MG63 (cell line): ENCODE results near the gene CYFIP1. TPM values are rescaled to one million over a fixed set of nuclear protein-coding genes. Genes with fewer than 3 reads are reported as not detected.

Experiments used
- DNase-seq: peaks from one replicate; pipeline ENCODE4 v3.0.0-alpha.2; 2020
- H3K27me3 ChIP-seq: fragments of 250-450 bp; sonication (Bioruptor Pico); 2 replicates; pipeline ENCODE4 v1.5.1; 2020; ENCODE audit warnings: mild to moderate bottlenecking, moderate library complexity
- H3K36me3 ChIP-seq: fragments of 250-450 bp; sonication (Bioruptor Pico); 2 replicates; pipeline ENCODE4 v1.5.1; 2020; ENCODE audit warnings: mild to moderate bottlenecking, moderate library complexity
- H3K4me3 ChIP-seq: fragments of 250-450 bp; sonication (Bioruptor Pico); 2 replicates; pipeline ENCODE4 v1.5.1; 2020; ENCODE audit warnings: mild to moderate bottlenecking, moderate library complexity
- H3K9me3 ChIP-seq: fragments of 250-450 bp; sonication (Bioruptor Pico); 2 replicates; pipeline ENCODE4 v1.5.1; 2020; ENCODE audit warnings: mild to moderate bottlenecking, moderate library complexity
- total RNA-seq: library from RNA; depleted of rRNA; stranded (reverse); fragments of >200 nt; shearing (Covaris generic); gene quantifications from 2 replicates; pipeline ENCODE4 v1.2.3, GENCODE V29; 2014; ENCODE audit warnings: low replicate concordance

Gene CYFIP1
- total RNA-seq, 1 experiment from 2014 or later = 71.9 TPM

- no peak overlapping the region for H3K4me3 ChIP-seq
- H3K36me3 ChIP-seq = peaks cover 7% of the 10 kb centered on the region
- H3K9me3 ChIP-seq = no peaks in the 10 kb centered on the region
- H3K27me3 ChIP-seq = no peaks in the 10 kb centered on the region
- no peak for DNase-seq
These were observed 37.8 kb downstream of the CYFIP1 start for GRCh38 chr15:22942306-22942855.

DNA sequence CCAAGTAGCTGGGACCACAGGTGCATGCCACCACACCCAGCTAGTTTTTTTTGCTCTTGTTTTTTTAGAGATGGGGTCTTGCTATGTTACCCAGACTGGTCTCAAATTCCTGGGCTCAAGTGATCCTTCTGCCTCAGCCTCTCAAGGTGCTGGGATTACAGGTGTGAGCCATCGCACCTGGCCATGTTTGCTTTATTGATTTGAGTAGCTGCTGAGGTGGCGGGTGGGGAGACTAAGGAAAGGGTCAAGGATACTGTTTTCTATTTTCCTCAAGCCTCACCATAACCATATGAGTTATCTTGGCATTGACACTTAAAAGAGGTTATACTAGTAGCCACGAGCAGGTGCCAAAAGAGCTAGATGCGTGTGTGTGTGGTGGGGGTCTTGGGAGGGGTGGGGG lies 39.0 kb downstream of the CYFIP1 start:
- H3K4me3 ChIP-seq = no peak overlapping the region
- no peaks in the 10 kb centered on the region for H3K27me3 ChIP-seq
- H3K36me3 ChIP-seq = peaks cover 11% of the 10 kb centered on the region
- no peaks in the 10 kb centered on the region for H3K9me3 ChIP-seq
- no peak for DNase-seq

- Histone ChIP-seq H3K4me3 (no peak overlapping the region), H3K27me3 (no peaks in the 10 kb centered on the region), H3K36me3 (peaks cover 19% of the 10 kb centered on the region), H3K9me3 (no peaks in the 10 kb centered on the region)
- DNase-seq = no peak
These were observed 40.5 kb downstream of the CYFIP1 start for GRCh38 chr15:22939652-22940061.

DNA sequence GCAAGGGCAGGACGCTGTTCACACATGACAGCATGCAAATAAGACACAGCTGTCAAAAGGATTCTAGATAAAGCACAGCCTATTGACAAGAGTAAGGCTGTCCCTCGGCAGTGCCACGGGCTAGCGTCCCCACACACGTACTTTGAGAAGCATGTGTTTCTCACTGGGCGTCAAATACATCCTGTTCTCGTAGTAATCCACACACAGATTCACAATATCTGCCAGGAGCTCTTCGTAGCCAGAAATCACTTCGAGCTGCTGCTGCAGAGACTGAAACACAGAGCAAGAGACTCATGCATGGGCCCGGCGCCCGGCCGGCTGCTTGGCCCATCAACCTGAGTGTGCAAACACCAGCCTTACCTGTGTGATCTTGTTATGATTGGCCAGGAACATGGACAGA lies 41.1 kb downstream of the CYFIP1 start:
- DNase-seq = no peak
- H3K9me3 ChIP-seq = no peaks in the 10 kb centered on the region
- peaks cover 15% of the 10 kb centered on the region; the same call in 1 of the 2 replicates for H3K36me3 ChIP-seq
- no peak overlapping the region for H3K4me3 ChIP-seq
- no peaks in the 10 kb centered on the region for H3K27me3 ChIP-seq

DNA sequence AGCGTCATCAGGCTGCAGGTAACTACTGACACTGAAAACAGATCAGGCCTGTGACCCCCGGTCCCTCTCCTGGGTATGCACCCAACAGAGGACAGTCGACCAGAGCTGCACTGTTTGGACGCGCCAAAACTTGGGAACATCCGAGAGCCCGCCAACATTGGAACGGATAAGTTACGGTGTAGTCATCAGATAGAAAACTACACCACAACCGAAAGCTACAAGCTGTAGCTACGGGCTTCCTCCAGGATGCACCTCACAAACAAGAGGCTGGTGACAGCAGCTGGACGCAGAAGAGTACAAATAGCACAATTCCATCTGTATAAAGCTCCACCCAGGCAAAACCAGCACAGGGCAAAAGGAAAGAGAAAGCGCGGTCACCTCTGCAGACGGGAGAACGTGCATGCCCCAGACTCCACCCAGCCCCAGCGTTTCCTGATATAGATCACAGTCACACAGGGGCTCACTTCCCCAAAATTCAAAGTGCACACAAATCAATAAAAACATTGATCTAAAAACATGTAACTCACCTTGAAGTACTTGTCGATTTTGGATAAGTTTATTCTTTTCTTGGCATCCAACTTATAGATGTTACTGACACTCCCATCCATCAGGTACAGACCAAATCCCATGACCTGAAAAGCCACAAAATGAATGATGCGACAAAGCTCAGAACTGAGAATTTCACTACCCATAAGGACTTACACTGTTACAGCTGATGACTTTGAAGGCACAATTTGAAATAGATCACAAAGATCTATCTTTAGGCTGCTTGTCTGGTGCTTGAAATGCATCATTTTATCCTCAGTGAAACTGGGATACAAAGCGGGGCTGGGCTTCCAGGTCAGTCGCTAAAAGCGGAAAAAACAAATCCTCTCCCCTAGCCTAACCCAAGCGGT lies 43.3 kb downstream of the CYFIP1 start:
- Histone ChIP-seq H3K4me3 (no peak overlapping the region), H3K27me3 (no peaks in the 10 kb centered on the region), H3K9me3 (no peaks in the 10 kb centered on the region), H3K36me3 (peaks cover 16% of the 10 kb centered on the region)
- DNase-seq = no peak

- Histone ChIP-seq H3K9me3 (no peaks in the 10 kb centered on the region), H3K36me3 (peaks cover 17% of the 10 kb centered on the region), H3K4me3 (no peak overlapping the region), H3K27me3 (no peaks in the 10 kb centered on the region)
- DNase-seq = no peak
These were observed 46.5 kb downstream of the CYFIP1 start for GRCh38 chr15:22933641-22934061.

GRCh38 chr15:22931784-22932536 lies 48.2 kb downstream of the CYFIP1 start:
- DNase-seq = no peak
- Histone ChIP-seq H3K36me3 (peaks cover 18% of the 10 kb centered on the region), H3K4me3 (no peak overlapping the region), H3K9me3 (no peaks in the 10 kb centered on the region), H3K27me3 (no peaks in the 10 kb centered on the region)

GRCh38 chr15:22930782-22931484 lies 49.2 kb downstream of the CYFIP1 start:
- peak; percentile 59 for DNase-seq
- H3K27me3 ChIP-seq = no peaks in the 10 kb centered on the region

DNA sequence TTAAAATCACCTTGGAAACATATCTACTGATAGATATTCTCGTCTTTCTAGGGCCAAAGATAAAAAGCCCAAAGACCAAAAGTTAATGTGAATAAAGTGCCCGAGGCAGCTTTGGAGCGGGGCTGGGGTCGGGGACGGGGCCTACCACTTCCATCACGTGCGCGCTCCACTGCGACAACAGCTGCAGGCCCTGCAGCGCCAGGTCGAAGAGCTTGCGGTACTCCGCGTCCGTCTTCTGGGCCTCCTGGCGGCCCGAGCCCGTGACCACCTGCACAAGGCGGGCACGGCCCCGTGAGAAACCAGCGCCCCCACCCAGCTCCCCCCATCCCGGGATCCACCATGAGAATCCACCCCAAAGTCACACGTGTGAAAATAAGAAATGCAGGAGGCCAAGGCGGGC lies 52.4 kb downstream of the CYFIP1 start:
- no peaks in the 10 kb centered on the region for H3K27me3 ChIP-seq
- peaks cover 9% of the 10 kb centered on the region for H3K36me3 ChIP-seq
- no peak for DNase-seq
- H3K9me3 ChIP-seq = no peaks in the 10 kb centered on the region
- H3K4me3 ChIP-seq = no peak overlapping the region

More at GRCh38 chr15:22930782-22931484, 49.2 kb downstream of the CYFIP1 start:
- Histone ChIP-seq H3K9me3 (no peaks in the 10 kb centered on the region), H3K36me3 (peaks cover 13% of the 10 kb centered on the region), H3K4me3 (no peak overlapping the region)

DNA sequence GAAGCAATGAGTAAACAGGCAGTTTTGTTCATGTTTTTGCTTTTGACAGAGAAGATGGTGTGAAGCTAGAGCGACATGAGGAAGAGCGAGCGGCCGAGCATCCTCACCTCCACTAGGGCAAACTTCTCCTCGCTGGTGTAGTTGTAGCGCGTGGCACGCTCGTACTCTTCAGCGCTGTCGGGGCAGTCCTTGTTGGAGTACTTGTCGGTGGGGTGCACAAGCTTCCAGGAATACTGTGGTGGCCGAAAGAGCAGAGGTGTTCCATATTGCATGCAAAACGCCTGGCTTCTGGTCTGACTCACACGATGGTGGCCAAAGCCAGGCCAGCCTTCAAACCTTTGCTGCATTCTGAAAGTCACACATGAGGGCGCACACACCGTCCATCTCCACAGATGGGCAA lies 54.3 kb downstream of the CYFIP1 start:
- no peaks in the 10 kb centered on the region for H3K27me3 ChIP-seq
- H3K9me3 ChIP-seq = no peaks in the 10 kb centered on the region
- DNase-seq = no peak
- H3K4me3 ChIP-seq = no peak overlapping the region
- H3K36me3 ChIP-seq = peaks cover 5% of the 10 kb centered on the region

DNA sequence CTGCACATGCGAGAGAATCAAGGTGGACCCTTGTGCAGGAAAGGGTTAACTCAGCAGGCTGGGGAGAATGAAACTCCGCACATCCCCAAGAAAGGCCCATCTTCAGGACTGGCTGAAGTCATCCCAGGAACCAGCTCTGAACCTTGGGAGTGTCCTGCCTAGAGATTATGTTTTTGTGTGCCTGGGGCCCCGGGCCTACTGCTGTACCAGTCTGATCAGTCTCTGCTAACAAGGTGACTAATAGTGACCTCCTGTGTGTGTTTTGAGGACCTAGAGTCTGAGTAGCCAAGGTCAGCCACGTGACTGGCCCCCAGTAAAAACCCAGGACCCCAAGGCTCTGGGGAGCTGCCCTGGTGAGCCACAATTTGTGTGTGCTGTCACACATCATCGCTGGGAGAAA lies 58.2 kb downstream of the CYFIP1 start:
- DNase-seq = no peak
- Histone ChIP-seq H3K4me3 (no peak overlapping the region), H3K27me3 (no peaks in the 10 kb centered on the region), H3K36me3 (peaks cover 14% of the 10 kb centered on the region), H3K9me3 (no peaks in the 10 kb centered on the region)

- no peak for DNase-seq
- no peaks in the 10 kb centered on the region for H3K9me3 ChIP-seq
- no peaks in the 10 kb centered on the region for H3K27me3 ChIP-seq
- H3K4me3 ChIP-seq = no peak overlapping the region
- H3K36me3 ChIP-seq = peaks cover 11% of the 10 kb centered on the region
These were observed 61.0 kb downstream of the CYFIP1 start for GRCh38 chr15:22919171-22919570.

- Histone ChIP-seq H3K27me3 (no peaks in the 10 kb centered on the region), H3K36me3 (peaks cover 11% of the 10 kb centered on the region), H3K4me3 (no peak overlapping the region), H3K9me3 (no peaks in the 10 kb centered on the region)
- no peak for DNase-seq
These were observed 61.5 kb downstream of the CYFIP1 start for GRCh38 chr15:22918596-22919140.

- peak; percentile 64 for DNase-seq
- Histone ChIP-seq H3K36me3 (peaks cover 11% of the 10 kb centered on the region), H3K9me3 (no peaks in the 10 kb centered on the region)
These were observed 62.1 kb downstream of the CYFIP1 start for GRCh38 chr15:22918056-22918455.

DNA sequence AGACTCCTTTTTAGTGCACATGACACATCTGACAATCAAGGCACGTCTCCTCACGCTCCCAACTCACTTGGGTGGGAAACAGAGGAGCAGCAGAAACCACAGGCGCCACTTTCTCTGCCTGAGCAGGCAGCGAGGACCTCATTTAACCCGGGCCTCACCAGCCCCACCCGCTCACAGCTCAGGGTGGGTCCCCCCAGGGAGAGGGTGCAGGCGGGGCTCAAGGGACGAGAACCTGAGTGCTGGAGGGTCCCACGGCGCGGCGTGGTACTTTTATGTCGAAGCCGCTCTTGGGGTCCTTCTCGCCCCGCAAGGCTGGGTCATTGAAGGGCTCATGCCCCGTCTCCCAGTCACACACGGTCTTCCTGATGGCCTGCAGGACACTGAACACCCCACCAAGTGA lies 62.6 kb downstream of the CYFIP1 start:
- H3K9me3 ChIP-seq = no peaks in the 10 kb centered on the region
- H3K27me3 ChIP-seq = no peaks in the 10 kb centered on the region
- no peak for DNase-seq
- no peak overlapping the region for H3K4me3 ChIP-seq
- peaks cover 11% of the 10 kb centered on the region for H3K36me3 ChIP-seq

More at GRCh38 chr15:22918056-22918455, 62.1 kb downstream of the CYFIP1 start:
- Histone ChIP-seq H3K27me3 (no peaks in the 10 kb centered on the region), H3K4me3 (no peak overlapping the region)

GRCh38 chr15:22916606-22917350 lies 63.4 kb downstream of the CYFIP1 start:
- DNase-seq = no peak
- Histone ChIP-seq H3K36me3 (peaks cover 14% of the 10 kb centered on the region), H3K4me3 (no peak overlapping the region), H3K27me3 (no peaks in the 10 kb centered on the region), H3K9me3 (no peaks in the 10 kb centered on the region)
